NCI-H510A treated with DMSO at 0.1 percent for 48 hours (cell line): ENCODE measurements around the gene KIFC1.
A peak's percentile ranks its signal among the peaks of the same experiment; 100 is the strongest.

Experiments
- DNase-seq: peaks from one replicate; lab custom pipeline; 2025; lab: John Stamatoyannopoulos, UW

The KIFC1 gene

DNA sequence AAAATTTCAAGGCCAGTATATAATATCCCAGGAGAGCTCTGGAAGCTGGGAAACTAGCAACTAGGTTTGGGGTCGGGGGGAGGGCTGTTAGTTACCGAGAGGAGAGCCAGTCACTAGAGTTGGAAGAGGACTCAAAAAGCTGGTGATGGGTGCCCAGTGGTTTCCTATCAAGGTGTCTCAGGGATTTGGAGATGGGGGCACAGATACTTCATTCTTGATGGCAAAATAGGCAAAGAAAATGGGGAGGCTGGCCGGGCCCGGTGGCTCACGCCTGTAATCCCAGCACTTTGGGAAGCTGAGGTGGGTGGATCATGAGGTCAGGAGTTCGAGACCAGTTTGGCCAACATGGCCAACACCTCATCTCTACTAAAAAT is 20.0 kb downstream of the KIFC1 start:
- no peak for DNase-seq

GRCh38 chr6:33412140-33413009 is 20.8 kb downstream of the KIFC1 start:
- DNase-seq: no peak

DNA sequence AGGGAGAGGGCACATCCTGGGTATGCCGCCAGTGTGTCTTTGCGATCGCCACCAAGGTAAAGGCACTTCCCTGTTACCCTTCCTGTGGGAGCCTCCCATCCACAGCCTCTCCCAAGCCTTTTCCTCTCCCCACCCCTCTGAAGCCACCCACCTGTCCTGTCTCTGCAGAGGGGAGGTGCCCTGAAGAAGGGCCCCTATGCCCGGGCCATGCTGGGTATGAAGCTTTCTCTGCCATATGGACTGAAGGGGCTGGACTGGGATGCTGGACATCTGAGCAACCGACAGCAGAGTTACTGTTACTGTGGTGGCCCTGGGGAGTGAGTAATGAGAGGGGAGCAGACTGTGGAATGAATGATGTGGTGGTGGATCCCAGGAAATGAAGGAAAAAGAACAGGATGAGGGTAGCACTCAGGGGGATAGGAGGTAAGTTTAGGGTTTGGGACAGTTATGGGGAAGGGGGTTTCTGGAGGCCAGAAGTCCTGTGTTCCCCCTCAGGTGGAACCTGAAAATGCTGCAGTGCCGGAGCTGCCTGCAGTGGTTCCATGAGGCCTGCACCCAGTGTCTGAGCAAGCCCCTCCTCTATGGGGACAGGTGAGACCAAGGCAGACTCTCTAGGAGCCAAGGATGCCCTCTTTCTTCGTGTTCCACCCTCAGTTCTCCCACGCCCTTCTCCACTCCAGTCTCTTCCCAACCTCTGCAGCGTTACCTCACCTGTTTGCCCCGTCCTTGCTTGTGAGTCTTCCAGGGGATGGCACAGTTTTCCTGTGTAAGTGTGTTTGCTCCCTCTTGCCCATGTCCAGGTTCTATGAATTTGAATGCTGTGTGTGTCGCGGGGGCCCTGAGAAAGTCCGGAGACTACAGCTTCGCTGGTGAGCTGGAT is 21.9 kb downstream of the KIFC1 start:
- no peak for DNase-seq

DNA sequence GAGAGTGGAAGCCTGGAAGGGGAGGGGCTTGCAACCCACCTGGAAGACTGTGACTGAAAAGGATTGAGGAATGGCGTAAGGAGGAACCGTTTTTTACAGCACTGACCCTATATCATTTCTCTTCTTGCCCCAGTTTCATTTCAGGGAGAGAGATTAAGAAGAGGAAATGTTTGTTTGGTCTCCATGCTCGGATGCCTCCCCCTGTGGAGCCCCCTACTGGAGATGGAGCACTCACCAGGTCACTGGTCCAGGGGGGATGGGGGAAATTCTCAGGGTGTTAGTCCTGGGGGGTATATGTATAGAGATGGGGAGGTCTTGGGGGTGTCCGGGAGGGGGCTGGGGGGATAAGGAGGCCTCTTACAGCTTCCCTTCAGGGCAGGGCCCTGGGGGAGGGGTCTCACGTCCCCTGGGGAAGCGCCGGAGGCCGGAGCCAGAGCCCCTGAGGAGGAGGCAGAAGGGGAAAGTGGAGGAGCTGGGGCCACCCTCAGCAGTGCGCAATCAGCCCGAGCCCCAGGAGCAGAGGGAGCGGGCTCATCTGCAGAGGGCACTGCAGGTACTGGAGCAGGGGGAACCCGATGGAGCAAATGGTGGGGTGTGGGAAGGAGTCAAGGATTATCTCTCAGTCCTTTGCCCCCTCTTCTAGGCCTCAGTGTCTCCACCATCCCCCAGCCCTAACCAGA is 23.1 kb downstream of the KIFC1 start:
- no peak for DNase-seq

- DNase-seq: no peak
Measured at GRCh38 chr6:33415831-33416230, 24.2 kb downstream of the KIFC1 start.

DNA sequence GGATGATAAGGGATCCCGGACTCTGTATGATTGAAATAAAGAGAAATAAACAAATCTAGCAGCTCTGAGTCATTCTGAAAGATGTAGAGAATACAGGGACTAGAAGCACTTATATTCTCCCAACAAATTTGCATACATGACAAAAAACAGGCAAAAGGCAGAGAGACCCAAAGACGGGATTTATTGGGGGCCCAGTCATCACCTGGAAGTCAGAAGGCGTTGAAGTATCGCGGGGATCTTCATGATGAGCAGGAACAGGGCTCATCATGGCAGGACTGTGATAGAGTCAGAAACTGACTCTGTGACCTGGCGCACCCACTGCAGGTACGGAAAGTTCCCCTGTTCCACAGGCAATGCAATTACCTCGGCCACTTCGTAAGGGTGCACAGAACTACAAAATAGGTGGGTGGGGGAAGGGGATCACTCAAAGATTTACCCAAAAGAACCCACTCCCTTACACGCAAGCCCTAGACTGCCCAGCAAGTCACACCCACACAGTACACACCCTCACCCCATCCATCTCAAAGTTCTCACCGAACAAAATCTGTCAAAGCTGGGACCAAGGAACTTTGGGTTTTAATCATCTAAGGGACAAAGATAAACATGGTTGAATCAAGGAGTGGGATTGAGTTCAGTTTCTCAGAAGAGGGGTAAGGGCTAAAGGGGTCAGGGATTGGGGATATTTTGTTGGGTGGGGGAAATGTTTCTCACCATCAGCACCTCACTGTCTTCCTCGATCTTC is 24.9 kb downstream of the KIFC1 start:
- no peak for DNase-seq

GRCh38 chr6:33417128-33417902 is 25.7 kb downstream of the KIFC1 start:
- no peak for DNase-seq

DNA sequence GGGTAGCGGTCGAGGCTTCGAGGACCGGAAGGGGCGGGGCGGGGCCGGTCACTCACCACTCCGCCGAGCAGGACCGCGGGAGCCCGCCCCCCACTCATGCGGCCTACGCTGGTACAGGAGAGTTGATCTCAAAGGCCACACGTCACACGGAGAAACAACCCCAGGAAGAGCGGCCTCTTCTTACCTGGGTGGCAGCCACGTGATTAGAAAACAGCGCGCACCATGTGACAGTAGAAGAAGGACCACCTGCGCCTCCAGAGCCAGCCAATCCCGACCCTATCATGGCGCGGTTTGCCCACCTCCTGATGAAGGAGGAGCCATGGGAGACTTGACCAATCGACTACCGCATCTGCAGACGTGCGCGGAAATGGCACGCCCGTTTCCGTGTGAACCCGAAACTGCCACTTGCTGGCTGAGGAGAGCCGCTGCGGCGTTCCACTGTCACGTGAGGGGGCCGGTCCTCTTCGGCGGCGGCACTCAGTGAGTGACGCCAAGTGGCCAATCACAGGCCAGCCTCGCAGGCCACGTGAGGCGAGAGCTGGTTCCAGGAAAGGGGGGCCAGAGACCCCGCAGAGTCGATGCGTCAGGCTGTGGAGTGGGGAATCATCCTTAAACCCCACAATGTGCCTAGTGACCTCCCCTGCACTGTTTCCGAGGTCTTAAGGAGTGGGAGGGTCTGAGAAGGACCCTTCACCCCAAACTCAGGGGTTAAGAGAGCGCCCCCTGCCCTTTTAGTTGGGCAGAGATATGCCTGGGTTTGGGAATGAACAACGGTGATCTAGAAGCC is 26.5 kb downstream of the KIFC1 start, which contains the start of gene CUTA:
Gene CUTA, minus strand, starts transcription at position 205 of the 787 bp plus-strand sequence. Its CDS starts 107 bp downstream, at position 98.
- peak; percentile 99 for DNase-seq

DNA sequence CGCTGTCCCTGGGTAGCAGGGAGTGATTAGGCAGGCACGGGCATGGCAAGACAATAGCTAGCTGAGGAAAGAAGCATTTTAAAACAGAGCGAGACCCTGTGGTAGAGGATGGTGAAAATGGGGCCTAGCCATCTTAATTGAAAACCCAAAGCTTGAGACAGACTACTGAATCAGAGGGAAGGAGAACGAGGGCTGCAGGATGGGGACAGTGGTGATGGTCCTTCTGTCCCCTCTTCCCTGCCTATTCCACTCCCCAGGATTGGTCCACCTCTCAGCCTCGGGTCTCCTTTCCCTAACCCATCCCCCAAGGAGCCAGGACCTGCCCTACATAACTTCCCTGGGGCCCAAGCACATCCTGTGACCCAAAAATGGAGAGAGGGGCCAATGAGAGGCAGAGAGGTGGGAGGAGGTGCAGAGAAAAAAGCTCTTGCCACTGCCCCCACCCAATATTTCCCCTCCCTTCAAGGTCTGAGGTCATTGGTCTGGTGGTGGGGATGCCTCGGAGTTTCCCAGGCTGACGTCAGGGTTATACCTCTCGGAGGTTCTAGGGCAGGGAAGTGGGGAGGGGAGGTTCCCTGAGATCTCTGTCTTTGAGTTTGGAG is 27.2 kb downstream of the KIFC1 start:
- DNase-seq: peak; percentile 78

- peak; percentile 68 for DNase-seq
Measured at GRCh38 chr6:33419580-33420490, 28.2 kb downstream of the KIFC1 start, which contains the start of gene SYNGAP1. SYNGAP1 (plus strand) TSS chr6:33420065; CDS start chr6:33420265, 200 bp downstream.

DNA sequence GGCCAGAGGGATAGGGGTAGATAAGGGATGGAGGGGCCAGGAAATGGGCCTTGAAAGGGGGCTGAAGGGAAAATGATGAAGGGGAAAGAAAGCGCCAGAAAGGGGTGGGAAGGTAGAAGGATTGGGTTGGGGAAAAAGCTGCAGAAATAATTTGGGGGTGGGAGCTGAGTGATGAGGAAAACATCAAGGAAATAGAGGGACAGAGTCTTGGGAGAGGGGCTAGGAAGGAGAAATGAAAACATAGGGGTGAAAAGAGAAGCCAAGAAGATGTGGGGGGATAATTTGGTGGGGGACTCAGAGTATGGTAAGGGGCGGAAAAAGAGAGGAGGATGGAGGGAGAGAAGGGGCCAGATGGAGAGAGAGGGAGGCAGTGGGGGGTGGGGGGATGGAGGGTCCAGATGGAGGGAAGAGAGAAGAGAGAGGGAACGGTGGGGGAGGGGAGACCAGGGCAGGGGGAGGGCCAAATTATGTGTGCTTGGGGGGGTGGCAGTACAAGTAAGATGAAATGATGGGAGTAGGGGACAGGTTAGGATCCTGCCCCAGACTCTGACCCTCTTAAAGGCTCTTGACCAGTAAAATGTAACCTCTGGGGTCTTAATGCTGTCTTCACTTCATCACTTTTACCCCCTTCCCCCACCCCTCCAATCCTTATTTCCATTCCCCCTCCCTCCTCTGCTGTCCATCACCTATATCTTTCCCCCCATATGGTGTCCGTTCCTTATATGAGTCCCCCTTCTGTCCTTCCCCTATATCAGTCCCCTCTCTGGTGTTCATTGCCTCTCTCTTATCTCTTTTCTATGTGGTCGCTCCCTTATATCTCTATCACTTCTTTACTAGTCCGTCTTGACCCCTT is 29.1 kb downstream of the KIFC1 start:
- DNase-seq: no peak

GRCh38 chr6:33421344-33421643 is 29.7 kb downstream of the KIFC1 start:
- no peak for DNase-seq

- no peak for DNase-seq
Measured at GRCh38 chr6:33423777-33424176, 32.2 kb downstream of the KIFC1 start.

- DNase-seq: no peak
Measured at GRCh38 chr6:33424855-33425667, 33.4 kb downstream of the KIFC1 start.

- DNase-seq: peak; percentile 97
Measured at GRCh38 chr6:33425668-33426577, 34.3 kb downstream of the KIFC1 start.
